HTERT RPE-1 (cell line): ENCODE results near the gene TBCE.

Experiments
- in situ Hi-C: fragments of 300-500 bp; cut with MboI; formaldehyde crosslinking; loops from 4 replicates; pipeline ENCODE4 v1.14.3; 2020; ENCODE audit warnings: low sequenced_read_pairs

TBCE gene

GRCh38 chr1:235409042-235409820 is 42.0 kb downstream of the TBCE start:
- in situ Hi-C loops: no loop called here

GRCh38 chr1:235410467-235410866 is 43.2 kb downstream of the TBCE start:
- in situ Hi-C loops: no loop called here

- in situ Hi-C loops: no loop called here
Measured at GRCh38 chr1:235411489-235412486, 44.6 kb downstream of the TBCE start.

GRCh38 chr1:235415008-235415904 is 48.0 kb downstream of the TBCE start:
- in situ Hi-C loops: no loop called here

- in situ Hi-C loops: no loop called here
Measured at GRCh38 chr1:235416662-235417049, 49.4 kb downstream of the TBCE start.

- in situ Hi-C loops: no loop called here
Measured at GRCh38 chr1:235417086-235417697, 50.0 kb downstream of the TBCE start.

GRCh38 chr1:235421751-235422150 is 54.5 kb downstream of the TBCE start:
- in situ Hi-C loops: no loop called here

GRCh38 chr1:235423214-235423652 is 56.0 kb downstream of the TBCE start:
- in situ Hi-C loops: no loop called here

- in situ Hi-C loops: no loop called here
Measured at GRCh38 chr1:235424092-235424491, 56.9 kb downstream of the TBCE start.

GRCh38 chr1:235425357-235425756 is 58.1 kb downstream of the TBCE start:
- in situ Hi-C loops: no loop called here

- in situ Hi-C loops: no loop called here
Measured at GRCh38 chr1:235426143-235426542, 58.9 kb downstream of the TBCE start.

GRCh38 chr1:235426680-235427079 is 59.5 kb downstream of the TBCE start:
- in situ Hi-C loops: no loop called here

- in situ Hi-C loops: no loop called here
Measured at GRCh38 chr1:235427447-235427846, 60.2 kb downstream of the TBCE start.

GRCh38 chr1:235429143-235429542 is 61.9 kb downstream of the TBCE start:
- in situ Hi-C loops: no loop called here

- in situ Hi-C loops: no loop called here
Measured at GRCh38 chr1:235430991-235431390, 63.8 kb downstream of the TBCE start.

- in situ Hi-C loops: no loop called here
Measured at GRCh38 chr1:235434001-235434400, 66.8 kb downstream of the TBCE start.

GRCh38 chr1:235441159-235441685 is 74.0 kb downstream of the TBCE start:
- in situ Hi-C loops: no loop called here

- in situ Hi-C loops: no loop called here
Measured at GRCh38 chr1:235442788-235443429, 75.7 kb downstream of the TBCE start.

- in situ Hi-C loops: no loop called here
Measured at GRCh38 chr1:235448616-235449015, 81.4 kb downstream of the TBCE start.

- in situ Hi-C loops: no loop called here
Measured at GRCh38 chr1:235450433-235450832, 83.2 kb downstream of the TBCE start.
